IPS-11a (cell line): ENCODE results near the gene PNLDC1.
"Not testable (repeated sequence)": the region's sequence is repeated elsewhere in the genome, so short reads cannot be mapped to it uniquely, and the experiment has no call there.

ENCODE experiments used
- H3K4me3 ChIP-seq: one replicate; pipeline ENCODE4 v1.5.1; 2013; ENCODE audit warnings: low read depth, low read length, control low read depth

PNLDC1 gene

GRCh38 chr6:159778131-159778530 lies 21.9 kb upstream of the PNLDC1 start:
- no peak overlapping the region for H3K4me3 ChIP-seq

GRCh38 chr6:159778542-159779103 lies 21.5 kb upstream of the PNLDC1 start:
- H3K4me3 ChIP-seq: no peak overlapping the region

GRCh38 chr6:159788276-159788675 lies 11.8 kb upstream of the PNLDC1 start:
- H3K4me3 ChIP-seq: peak overlapping the region; percentile 89

DNA sequence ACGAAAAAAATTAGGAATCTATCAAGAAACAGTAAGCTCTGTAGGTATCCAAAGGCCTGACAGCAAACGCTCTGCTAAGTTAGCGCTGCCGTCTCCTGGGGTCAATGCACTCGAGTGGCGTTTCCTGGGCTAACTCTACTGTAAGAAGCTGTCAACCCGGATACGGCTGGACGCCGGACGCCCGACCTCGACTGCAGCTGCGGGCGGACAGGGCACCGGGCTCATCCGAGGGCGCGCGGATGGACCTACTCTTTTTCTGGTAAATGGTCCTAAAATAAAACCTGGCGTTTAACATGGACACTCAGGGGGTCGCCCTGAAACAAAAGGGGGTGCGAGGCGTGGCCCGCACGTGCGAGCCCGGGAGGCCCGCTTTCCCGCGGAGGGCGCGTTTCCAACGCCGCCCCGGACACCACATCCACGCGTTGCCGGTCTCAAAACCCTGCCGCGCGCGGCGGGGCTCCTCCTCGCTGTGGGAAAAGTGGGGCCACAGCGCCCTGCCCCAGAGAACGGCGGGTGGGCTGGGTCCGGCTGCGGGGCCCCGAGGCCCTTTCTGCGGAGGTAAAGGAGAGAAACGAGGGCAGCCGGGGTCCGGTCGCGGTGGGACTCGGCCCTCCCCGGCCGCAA lies 11.2 kb upstream of the PNLDC1 start:
- peak overlapping the region; percentile 89 for H3K4me3 ChIP-seq

GRCh38 chr6:159789377-159790148 lies 10.5 kb upstream of the PNLDC1 start, which contains the start of gene TCP1:
TSS of gene TCP1 (minus strand) at chr6:159789602. CDS start at chr6:159789468, 134 bp downstream.
- H3K4me3 ChIP-seq: peak within 1 kb of the TSS; percentile 98

DNA sequence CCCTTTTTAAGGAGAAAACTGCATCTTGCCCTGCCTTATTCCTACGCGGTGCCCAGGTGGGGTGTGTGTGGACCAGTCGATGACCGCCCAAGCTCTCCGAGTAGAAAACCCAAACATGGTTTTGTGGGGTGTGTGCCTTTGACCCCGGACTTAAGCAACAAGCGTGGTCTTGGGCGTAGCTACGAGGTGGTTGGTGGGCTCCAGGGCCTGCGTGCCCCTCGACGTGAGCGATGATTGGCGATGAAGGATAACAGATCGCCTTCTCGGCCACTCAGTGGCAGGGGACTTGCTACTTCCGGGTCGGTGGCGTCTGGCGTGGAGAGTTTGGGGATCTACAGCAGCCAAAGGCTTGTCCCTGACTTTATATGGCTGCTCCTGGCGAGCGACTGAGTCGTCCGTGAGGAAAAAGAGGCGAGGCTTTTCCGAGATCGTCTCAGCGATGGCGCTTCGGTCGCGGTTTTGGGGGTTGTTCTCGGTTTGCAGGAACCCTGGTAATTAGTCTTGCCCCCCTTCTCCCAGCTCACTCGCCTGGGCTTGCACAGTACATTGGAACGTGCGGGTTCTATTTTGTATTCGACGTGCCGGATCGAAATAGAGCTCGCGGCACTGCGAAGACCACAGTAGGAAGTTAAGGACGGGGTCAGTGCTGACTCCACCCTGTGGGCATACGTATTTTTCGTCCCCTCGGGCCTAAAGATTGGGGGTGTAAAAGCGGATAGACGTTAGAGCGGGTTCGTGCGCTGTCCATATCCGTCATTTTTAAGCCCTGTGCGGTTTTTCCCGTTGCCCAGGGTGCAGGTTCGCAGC lies 9.7 kb upstream of the PNLDC1 start, which contains the start of gene MRPL18:
MRPL18 (plus strand) TSS at position 319 of the 807 bp plus-strand sequence; CDS start at position 440, 121 bp downstream.
- peak within 1 kb of the TSS; percentile 98 for H3K4me3 ChIP-seq

- peak overlapping the region; percentile 98 for H3K4me3 ChIP-seq
Observed at GRCh38 chr6:159790956-159791598, 9.0 kb upstream of the PNLDC1 start.

DNA sequence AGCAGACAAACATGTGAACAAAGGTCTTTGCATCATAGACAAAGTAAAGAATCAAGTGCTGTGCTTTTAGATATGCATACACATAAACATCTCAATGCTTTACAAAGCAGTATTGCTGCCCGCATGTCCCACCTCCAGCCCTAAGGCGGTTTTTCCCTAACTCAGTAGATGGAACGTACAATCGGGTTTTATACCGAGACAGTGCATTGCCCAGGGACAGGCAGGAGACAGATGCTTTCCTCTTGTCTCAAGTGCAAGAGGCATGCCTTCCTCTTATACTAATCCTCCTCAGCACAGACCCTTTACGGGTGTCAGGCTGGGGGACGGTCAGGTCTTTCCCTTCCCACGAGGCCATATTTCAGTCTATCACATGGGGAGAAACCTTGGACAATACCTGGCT lies 5.1 kb upstream of the PNLDC1 start:
- not testable (repeated sequence) for H3K4me3 ChIP-seq

GRCh38 chr6:159797554-159797953 lies 2.5 kb upstream of the PNLDC1 start:
- H3K4me3 ChIP-seq: no peak overlapping the region

GRCh38 chr6:159801935-159802334 lies 1.9 kb downstream of the PNLDC1 start:
- H3K4me3 ChIP-seq: no peak overlapping the region

GRCh38 chr6:159804504-159804903 lies 4.4 kb downstream of the PNLDC1 start:
- H3K4me3 ChIP-seq: no peak overlapping the region

- no peak overlapping the region for H3K4me3 ChIP-seq
Observed at GRCh38 chr6:159805440-159806020, 5.5 kb downstream of the PNLDC1 start.

DNA sequence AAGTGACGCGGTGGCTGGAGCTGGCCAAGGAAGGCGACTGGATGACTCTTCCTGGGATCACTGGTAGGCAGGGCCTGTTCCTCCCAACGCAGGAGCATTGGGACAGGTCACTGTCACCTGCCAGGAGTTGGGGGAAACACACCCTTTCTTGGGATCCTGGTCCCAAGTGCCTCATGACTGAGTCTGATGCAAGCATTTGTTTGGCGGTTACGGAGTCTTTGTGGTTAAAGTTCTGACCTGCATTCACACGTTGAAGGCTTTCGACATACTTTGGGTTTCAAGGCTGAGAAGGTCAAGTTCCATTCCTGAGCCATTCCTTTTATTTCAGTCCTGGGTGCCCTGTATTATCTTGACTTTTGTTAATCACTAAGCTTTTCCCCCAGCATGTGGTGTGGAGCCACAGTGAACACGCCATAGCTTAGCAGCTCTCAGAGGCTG lies 6.0 kb downstream of the PNLDC1 start:
- no peak overlapping the region for H3K4me3 ChIP-seq

- no peak overlapping the region for H3K4me3 ChIP-seq
Observed at GRCh38 chr6:159807150-159807858, 7.2 kb downstream of the PNLDC1 start.

- no peak overlapping the region for H3K4me3 ChIP-seq
Observed at GRCh38 chr6:159808647-159809046, 8.6 kb downstream of the PNLDC1 start.

DNA sequence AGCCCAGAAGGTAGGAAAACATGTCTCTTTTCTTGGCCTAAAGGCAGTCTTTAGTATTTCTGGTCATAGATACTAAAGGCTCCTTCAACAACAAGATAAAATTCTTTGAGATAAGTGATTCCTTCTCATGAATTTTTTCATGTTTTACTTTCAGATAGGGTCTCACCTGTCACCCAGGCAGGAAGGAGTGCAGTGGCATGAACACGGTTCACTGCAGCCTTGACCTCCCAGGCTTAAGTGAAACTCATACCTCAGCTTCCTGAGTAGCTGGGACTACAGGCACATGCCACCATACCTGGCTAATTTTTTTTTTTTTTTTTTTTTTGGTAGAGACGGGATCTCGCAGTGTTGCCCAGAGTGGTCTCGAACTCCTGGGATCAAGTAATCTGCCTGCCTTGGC lies 9.1 kb downstream of the PNLDC1 start:
- no peak overlapping the region for H3K4me3 ChIP-seq

- no peak overlapping the region for H3K4me3 ChIP-seq
Observed at GRCh38 chr6:159813781-159814180, 13.7 kb downstream of the PNLDC1 start.

DNA sequence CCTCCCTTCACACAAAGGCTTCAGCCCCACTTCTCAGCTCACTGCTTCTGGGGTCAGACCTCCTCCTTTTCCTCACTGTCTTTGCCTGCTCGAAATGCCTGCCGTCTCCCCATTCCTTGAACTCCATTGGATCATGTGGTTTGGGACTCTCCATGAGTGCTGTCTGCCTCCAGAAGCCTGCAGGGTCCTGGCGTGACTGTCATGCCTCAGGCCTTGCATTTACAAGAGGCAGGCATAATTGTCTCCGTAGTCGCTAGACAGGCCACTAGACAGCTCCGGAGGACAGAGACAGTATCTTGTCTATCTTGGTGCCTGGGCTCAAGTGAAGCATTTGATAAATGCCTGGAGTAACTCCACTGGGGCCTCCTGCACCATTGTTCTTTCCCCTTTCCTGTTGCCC lies 15.3 kb downstream of the PNLDC1 start:
- H3K4me3 ChIP-seq: no peak overlapping the region

DNA sequence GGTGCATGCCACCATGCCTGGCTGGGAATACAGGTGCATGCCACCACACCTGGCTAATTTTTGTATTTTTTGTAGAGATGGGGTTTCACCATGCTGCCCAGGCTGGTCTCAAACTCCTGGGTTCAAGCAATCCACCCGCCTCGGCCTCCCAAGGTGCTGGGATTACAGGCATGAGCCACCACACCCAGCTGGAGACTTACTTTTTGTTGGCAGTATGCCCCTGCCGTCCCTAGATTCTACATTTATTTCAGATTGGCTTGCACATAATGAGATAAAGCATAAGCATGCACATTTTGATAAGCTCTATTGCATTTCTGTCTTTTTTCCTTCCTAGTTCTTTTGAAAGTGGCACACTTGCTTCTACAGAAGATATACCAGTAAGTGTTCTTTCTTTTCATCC lies 16.7 kb downstream of the PNLDC1 start:
- H3K4me3 ChIP-seq: not testable (repeated sequence)
